HepG2 (cell line): Measurements from ENCODE around the gene AHCTF1. TPM values are rescaled to one million over a fixed set of nuclear protein-coding genes. Genes with fewer than 3 reads are reported as not detected.

Source experiments
- CENPX ChIP-seq: sonication (generic); formaldehyde crosslinking; IDR thresholded peaks from 2 replicates; pipeline ENCODE4 v1.9.0; 2021; ENCODE audit warnings: mild to moderate bottlenecking, missing genetic modification reagents, moderate library complexity
- GPN1 ChIP-seq: sonication (generic); formaldehyde crosslinking; IDR thresholded peaks from 2 replicates; pipeline ENCODE4 v1.5.1; 2020; ENCODE audit warnings: missing genetic modification reagents, borderline replicate concordance
- GZF1 ChIP-seq: sonication (generic); formaldehyde crosslinking; IDR thresholded peaks from 2 replicates; pipeline ENCODE4 v1.5.1; 2020; ENCODE audit warnings: mild to moderate bottlenecking, missing genetic modification reagents
- MAZ ChIP-seq, 2 experiments: sonication (generic) in 1 of 2; formaldehyde crosslinking in 1 of 2; IDR thresholded peaks; 2 replicates each; pipeline versions ENCODE4 v1.5.0 to v1.6.1; 2012 to 2020; ENCODE audit warnings: low read depth in 2 of 2, mild to moderate bottlenecking in 2 of 2, borderline replicate concordance in 1 of 2, improper control_type of control experiment in 1 of 2, low read length in 1 of 2, missing genetic modification reagents in 1 of 2, moderate library complexity in 1 of 2
- SAFB2 ChIP-seq: sonication (generic); formaldehyde crosslinking; IDR thresholded peaks from 2 replicates; pipeline ENCODE4 v1.5.1; 2020; ENCODE audit warnings: missing genetic modification reagents, low read depth, mild to moderate bottlenecking, borderline replicate concordance
- SALL1 ChIP-seq: sonication (generic); formaldehyde crosslinking; IDR thresholded peaks from 2 replicates; pipeline ENCODE4 v1.8.0; 2022; ENCODE audit warnings: mild to moderate bottlenecking, missing genetic modification reagents
- SCMH1 ChIP-seq: sonication (generic); formaldehyde crosslinking; IDR thresholded peaks from 2 replicates; pipeline ENCODE4 v1.9.0; 2021; ENCODE audit warnings: missing genetic modification reagents, mild to moderate bottlenecking, borderline replicate concordance
- TCF12 ChIP-seq, 2 experiments: fragments of 450-650 bp in 1 of 2; sonication (generic) in 1 of 2; formaldehyde crosslinking in 1 of 2; IDR thresholded peaks; 2 replicates each; pipeline versions ENCODE4 v1.6.1 to v1.8.0; 2017 to 2022; ENCODE audit warnings: antibody characterized with exemption in 1 of 2, mild to moderate bottlenecking in 1 of 2, missing genetic modification reagents in 1 of 2, moderate library complexity in 1 of 2
- TGIF2 ChIP-seq: IDR thresholded peaks from 2 replicates; pipeline ENCODE4 v1.6.1; 2016; ENCODE audit warnings: control low read depth, missing compliant biosample characterization
- TSC22D2 ChIP-seq: sonication (generic); formaldehyde crosslinking; IDR thresholded peaks from 2 replicates; pipeline ENCODE4 v1.5.1; 2020; ENCODE audit warnings: missing genetic modification reagents, mild to moderate bottlenecking, borderline replicate concordance
- ZFP62 ChIP-seq: sonication (generic); formaldehyde crosslinking; IDR thresholded peaks from 2 replicates; pipeline ENCODE4 v1.4.0; 2020; ENCODE audit warnings: missing genetic modification reagents
- ZFYVE20 ChIP-seq: sonication (generic); formaldehyde crosslinking; IDR thresholded peaks from 2 replicates; pipeline ENCODE4 v1.8.0; 2023; ENCODE audit warnings: low read depth, mild to moderate bottlenecking, moderate library complexity, missing genetic modification reagents, borderline replicate concordance
- ZNF232 ChIP-seq: sonication (generic); formaldehyde crosslinking; IDR thresholded peaks from 2 replicates; pipeline ENCODE4 v1.4.0; 2020; ENCODE audit warnings: missing genetic modification reagents, borderline replicate concordance
- ZNF33B ChIP-seq: sonication (generic); formaldehyde crosslinking; IDR thresholded peaks from 2 replicates; pipeline ENCODE4 v1.5.1; 2020; ENCODE audit warnings: mild to moderate bottlenecking, missing genetic modification reagents
- ZNF709 ChIP-seq: sonication (generic); formaldehyde crosslinking; IDR thresholded peaks from 2 replicates; pipeline ENCODE4 v1.5.0; 2020; ENCODE audit warnings: mild to moderate bottlenecking, missing genetic modification reagents
- polyA plus RNA-seq, 8 experiments: library from polyadenylated mRNA; depleted of rRNA in 3 of 8; stranded (reverse) in 7 of 8; unstranded in 1 of 8; fragments of >200 nt; fragmentation: Illumina TruSeq in 4 of 8; extraction: Trizol in 4 of 8; gene quantifications; 2 replicates each; pipeline versions ENCODE4 v1.2.1 to v1.2.3, GENCODE V29; 2011 to 2016; ENCODE audit warnings: low read depth in 4 of 8, missing spikeins in 1 of 8, mixed read lengths in 1 of 8; ENCODE audit not compliant: insufficient read depth in 1 of 8
- total RNA-seq, 5 experiments: library from RNA; depleted of rRNA; stranded (reverse); fragments of >200 nt; fragmentation: Illumina TruSeq; extraction: Trizol; gene quantifications; 2 replicates each; pipeline ENCODE4 v1.2.3, GENCODE V29; 2016; ENCODE audit warnings: low read depth in 1 of 5
- TF ChIP-seq, protein P1 (sequence below): sonication (generic); formaldehyde crosslinking; IDR thresholded peaks from 2 replicates; pipeline ENCODE4 v1.5.1; 2020; ENCODE audit warnings: mild to moderate bottlenecking, missing genetic modification reagents, borderline replicate concordance
- TF ChIP-seq, protein P2 (sequence below): IDR thresholded peaks from 2 replicates; pipeline ENCODE4 v1.6.1; 2016; ENCODE audit warnings: low read depth, control low read depth
- TF ChIP-seq, protein P3 (sequence below): sonication (generic); formaldehyde crosslinking; IDR thresholded peaks from 2 replicates; pipeline ENCODE4 v1.8.1; 2022; ENCODE audit warnings: mild to moderate bottlenecking, missing genetic modification reagents

Gene AHCTF1
- total and polyA plus RNA-seq, 2 of the 13 experiments (the other 11 are each of a cell fraction or from before 2014, with no cell fraction given), result 16.6 to 45.9 TPM

DNA sequence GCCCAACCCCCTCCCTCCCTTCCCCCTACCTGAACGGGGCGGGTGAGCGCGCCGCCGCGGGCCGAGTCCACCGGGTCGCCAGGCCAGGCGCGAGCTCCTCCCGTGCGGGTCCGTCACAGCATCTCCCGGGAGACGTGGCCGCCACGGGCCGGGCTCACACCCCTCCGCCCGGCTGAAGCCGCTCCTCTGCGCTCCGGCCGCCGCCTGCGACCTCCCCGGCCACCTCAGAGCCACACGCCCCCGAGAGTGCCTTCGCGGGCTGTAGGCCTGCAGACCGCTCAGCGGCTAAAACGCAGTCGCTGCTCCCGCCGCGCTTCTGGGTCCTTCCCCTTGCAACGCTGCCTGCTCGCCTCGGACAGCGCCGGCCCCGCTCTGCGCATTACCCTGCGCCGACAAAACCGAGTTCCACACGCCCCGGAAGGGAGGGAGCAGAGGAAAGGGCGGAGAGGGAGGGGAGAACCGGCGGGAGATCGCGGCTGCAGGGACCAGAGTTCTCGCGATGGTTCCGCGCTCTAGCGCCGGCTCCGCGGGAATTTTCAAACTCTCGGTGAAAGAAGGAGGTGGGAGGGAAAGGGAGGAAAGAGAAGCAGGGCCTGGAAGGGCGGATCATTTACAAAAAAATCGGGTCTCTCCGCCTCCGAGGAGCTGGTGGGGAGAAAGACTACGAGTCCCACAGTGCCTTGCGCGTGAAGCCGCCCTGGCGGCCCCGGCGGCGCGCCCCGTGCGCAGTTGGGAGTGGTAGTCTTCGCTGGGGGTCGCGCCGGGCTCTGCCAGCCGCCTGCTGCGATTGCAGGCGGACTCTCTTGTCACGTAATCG lies at the start of gene AHCTF1 (continued):
- TF ChIP-seq, protein P1, sequence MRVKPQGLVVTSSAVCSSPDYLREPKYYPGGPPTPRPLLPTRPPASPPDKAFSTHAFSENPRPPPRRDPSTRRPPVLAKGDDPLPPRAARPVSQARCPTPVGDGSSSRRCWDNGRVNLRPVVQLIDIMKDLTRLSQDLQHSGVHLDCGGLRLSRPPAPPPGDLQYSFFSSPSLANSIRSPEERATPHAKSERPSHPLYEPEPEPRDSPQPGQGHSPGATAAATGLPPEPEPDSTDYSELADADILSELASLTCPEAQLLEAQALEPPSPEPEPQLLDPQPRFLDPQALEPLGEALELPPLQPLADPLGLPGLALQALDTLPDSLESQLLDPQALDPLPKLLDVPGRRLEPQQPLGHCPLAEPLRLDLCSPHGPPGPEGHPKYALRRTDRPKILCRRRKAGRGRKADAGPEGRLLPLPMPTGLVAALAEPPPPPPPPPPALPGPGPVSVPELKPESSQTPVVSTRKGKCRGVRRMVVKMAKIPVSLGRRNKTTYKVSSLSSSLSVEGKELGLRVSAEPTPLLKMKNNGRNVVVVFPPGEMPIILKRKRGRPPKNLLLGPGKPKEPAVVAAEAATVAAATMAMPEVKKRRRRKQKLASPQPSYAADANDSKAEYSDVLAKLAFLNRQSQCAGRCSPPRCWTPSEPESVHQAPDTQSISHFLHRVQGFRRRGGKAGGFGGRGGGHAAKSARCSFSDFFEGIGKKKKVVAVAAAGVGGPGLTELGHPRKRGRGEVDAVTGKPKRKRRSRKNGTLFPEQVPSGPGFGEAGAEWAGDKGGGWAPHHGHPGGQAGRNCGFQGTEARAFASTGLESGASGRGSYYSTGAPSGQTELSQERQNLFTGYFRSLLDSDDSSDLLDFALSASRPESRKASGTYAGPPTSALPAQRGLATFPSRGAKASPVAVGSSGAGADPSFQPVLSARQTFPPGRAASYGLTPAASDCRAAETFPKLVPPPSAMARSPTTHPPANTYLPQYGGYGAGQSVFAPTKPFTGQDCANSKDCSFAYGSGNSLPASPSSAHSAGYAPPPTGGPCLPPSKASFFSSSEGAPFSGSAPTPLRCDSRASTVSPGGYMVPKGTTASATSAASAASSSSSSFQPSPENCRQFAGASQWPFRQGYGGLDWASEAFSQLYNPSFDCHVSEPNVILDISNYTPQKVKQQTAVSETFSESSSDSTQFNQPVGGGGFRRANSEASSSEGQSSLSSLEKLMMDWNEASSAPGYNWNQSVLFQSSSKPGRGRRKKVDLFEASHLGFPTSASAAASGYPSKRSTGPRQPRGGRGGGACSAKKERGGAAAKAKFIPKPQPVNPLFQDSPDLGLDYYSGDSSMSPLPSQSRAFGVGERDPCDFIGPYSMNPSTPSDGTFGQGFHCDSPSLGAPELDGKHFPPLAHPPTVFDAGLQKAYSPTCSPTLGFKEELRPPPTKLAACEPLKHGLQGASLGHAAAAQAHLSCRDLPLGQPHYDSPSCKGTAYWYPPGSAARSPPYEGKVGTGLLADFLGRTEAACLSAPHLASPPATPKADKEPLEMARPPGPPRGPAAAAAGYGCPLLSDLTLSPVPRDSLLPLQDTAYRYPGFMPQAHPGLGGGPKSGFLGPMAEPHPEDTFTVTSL (CRISPR knock-in tag), result peak; percentile 54; the same call in 1 of the 2 replicates
- TF ChIP-seq GPN1 (CRISPR knock-in tag) (no peak), TCF12 (IDR thresholded peaks at IDR 0.05) (no peak), TCF12 (CRISPR knock-in tag; IDR thresholded peaks at IDR 0.05) (peak; percentile 65), CENPX (no peak), SCMH1 (CRISPR knock-in tag) (no peak), TSC22D2 (CRISPR knock-in tag) (peak; percentile 95; the same call in 1 of the 2 replicates), SALL1 (peak; percentile 88), TGIF2 (peak; percentile 15; the same call in 1 of the 2 replicates), GZF1 (CRISPR knock-in tag) (peak; percentile 50; the same call in 1 of the 2 replicates), MAZ (IDR thresholded peaks at IDR 0.05; ENCODE audit: borderline replicate concordance, low read depth, low read length) (peak; percentile 85), MAZ (CRISPR knock-in tag; IDR thresholded peaks at IDR 0.05; ENCODE audit: low read depth) (peak; percentile 88), ZFYVE20 (CRISPR knock-in tag) (no peak), SAFB2 (CRISPR knock-in tag) (peak; percentile 48; the same call in 1 of the 2 replicates), ZNF33B (CRISPR knock-in tag) (peak; percentile 34), ZNF709 (peak; percentile 97), ZFP62 (CRISPR knock-in tag) (peak; percentile 96), ZNF232 (CRISPR knock-in tag) (no peak)
- TF ChIP-seq, protein P2, sequence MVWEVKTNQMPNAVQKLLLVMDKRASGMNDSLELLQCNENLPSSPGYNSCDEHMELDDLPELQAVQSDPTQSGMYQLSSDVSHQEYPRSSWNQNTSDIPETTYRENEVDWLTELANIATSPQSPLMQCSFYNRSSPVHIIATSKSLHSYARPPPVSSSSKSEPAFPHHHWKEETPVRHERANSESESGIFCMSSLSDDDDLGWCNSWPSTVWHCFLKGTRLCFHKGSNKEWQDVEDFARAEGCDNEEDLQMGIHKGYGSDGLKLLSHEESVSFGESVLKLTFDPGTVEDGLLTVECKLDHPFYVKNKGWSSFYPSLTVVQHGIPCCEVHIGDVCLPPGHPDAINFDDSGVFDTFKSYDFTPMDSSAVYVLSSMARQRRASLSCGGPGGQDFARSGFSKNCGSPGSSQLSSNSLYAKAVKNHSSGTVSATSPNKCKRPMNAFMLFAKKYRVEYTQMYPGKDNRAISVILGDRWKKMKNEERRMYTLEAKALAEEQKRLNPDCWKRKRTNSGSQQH (CRISPR knock-in tag), result no peak; the same call in none of the 2 replicates
- TF ChIP-seq, protein P3, sequence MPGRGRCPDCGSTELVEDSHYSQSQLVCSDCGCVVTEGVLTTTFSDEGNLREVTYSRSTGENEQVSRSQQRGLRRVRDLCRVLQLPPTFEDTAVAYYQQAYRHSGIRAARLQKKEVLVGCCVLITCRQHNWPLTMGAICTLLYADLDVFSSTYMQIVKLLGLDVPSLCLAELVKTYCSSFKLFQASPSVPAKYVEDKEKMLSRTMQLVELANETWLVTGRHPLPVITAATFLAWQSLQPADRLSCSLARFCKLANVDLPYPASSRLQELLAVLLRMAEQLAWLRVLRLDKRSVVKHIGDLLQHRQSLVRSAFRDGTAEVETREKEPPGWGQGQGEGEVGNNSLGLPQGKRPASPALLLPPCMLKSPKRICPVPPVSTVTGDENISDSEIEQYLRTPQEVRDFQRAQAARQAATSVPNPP (CRISPR knock-in tag), result peak; percentile 66; the same call in 1 of the 2 replicates
